Astrocyte (in vitro differentiated cells and primary cell): ENCODE measurements around the gene GDF11.

Experiments used
- CTCF ChIP-seq: IDR thresholded peaks from 2 replicates; pipeline ENCODE4 v1.5.1; 2011; ENCODE audit warnings: low read depth, mild to moderate bottlenecking, inconsistent platforms, low read length, moderate library complexity; ENCODE audit not compliant: insufficient read depth
- EZH2 ChIP-seq: IDR thresholded peaks from 2 replicates; pipeline ENCODE4 v1.6.1; 2012; ENCODE audit warnings: mild to moderate bottlenecking, low read length, inconsistent platforms; ENCODE audit not compliant: insufficient read depth

- TF ChIP-seq CTCF (no peak), EZH2 (no peak)
These were observed 12.3 kb downstream of the GDF11 start for GRCh38 chr12:55755246-55755645.
